ENCODE data around the gene CDHR5. TPM values are rescaled to one million over a fixed set of nuclear protein-coding genes. Genes with fewer than 3 reads are reported as not detected.

The CDHR5 gene
- total RNA-seq, 1 donor from 2014 or later = 0.92 TPM

GRCh38 chr11:636511-637332 lies 12.0 kb upstream of the CDHR5 start, which contains the start of gene DRD4:
Gene DRD4 (plus strand): TSS chr11:637269. CDS start chr11:637305, 36 bp downstream.
- H3K27me3 ChIP-seq (ENCODE audit: control insufficient read depth, insufficient read depth, low read length) = peaks cover 53% of the 10 kb centered on the region
- TF ChIP-seq CTCF (IDR thresholded peaks at IDR 0.05; ENCODE audit: insufficient read depth, low read length, poor library complexity, severe bottlenecking) = no peak
- H3K36me3 ChIP-seq (ENCODE audit: control insufficient read depth, insufficient read depth, low read length) = no peaks in the 10 kb centered on the region
- DNase-seq (ENCODE audit: low read depth) = no peak
- no peak within 1 kb of the TSS for H3K4me3 ChIP-seq (ENCODE audit: low read depth, low read length)

GRCh38 chr11:635945-636510 lies 11.3 kb upstream of the CDHR5 start:
- no peak for DNase-seq (ENCODE audit: low read depth)
- Histone ChIP-seq H3K27me3 (ENCODE audit: control insufficient read depth, insufficient read depth, low read length) (peaks cover 49% of the 10 kb centered on the region), H3K4me3 (ENCODE audit: low read depth, low read length) (no peak overlapping the region), H3K36me3 (ENCODE audit: control insufficient read depth, insufficient read depth, low read length) (no peaks in the 10 kb centered on the region)
- TF ChIP-seq CTCF (IDR thresholded peaks at IDR 0.05; ENCODE audit: insufficient read depth, low read length, poor library complexity, severe bottlenecking) = no peak

- DNase-seq (ENCODE audit: low read depth) = no peak
- peaks cover 21% of the 10 kb centered on the region for H3K27me3 ChIP-seq (ENCODE audit: control insufficient read depth, insufficient read depth, low read length)
- no peak overlapping the region for H3K4me3 ChIP-seq (ENCODE audit: low read depth, low read length)
- no peak for TF ChIP-seq CTCF (IDR thresholded peaks at IDR 0.05; ENCODE audit: insufficient read depth, low read length, poor library complexity, severe bottlenecking)
- no peaks in the 10 kb centered on the region for H3K36me3 ChIP-seq (ENCODE audit: control insufficient read depth, insufficient read depth, low read length)
Observed at GRCh38 chr11:630871-631270, 6.1 kb upstream of the CDHR5 start.

- no peak overlapping the region for H3K4me3 ChIP-seq (ENCODE audit: low read depth, low read length)
- DNase-seq (ENCODE audit: low read depth) = no peak
- no peak for TF ChIP-seq CTCF (IDR thresholded peaks at IDR 0.05; ENCODE audit: insufficient read depth, low read length, poor library complexity, severe bottlenecking)
- H3K27me3 ChIP-seq (ENCODE audit: control insufficient read depth, insufficient read depth, low read length) = peaks cover 37% of the 10 kb centered on the region
- no peaks in the 10 kb centered on the region for H3K36me3 ChIP-seq (ENCODE audit: control insufficient read depth, insufficient read depth, low read length)
Observed at GRCh38 chr11:629237-629583, 4.5 kb upstream of the CDHR5 start.

DNA sequence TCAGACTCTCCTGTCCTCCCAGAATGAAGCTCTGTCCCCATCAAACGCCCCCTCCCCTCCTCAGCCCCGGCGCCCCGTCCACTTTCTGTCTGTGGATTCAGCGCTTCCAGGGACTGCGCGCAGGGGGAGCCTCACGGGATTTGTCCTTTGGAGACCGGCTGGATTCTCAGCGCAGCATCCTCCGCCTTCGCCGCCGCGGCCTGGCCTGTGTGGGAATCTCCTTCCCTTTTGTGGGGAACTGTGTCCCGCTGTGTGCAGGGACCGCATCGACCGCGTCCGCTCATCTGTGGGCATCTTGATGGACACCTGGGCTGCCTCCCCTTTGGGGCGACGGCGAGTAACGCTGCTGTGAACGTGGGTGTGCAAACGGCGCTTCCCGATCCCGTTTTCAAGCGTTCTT lies 3.3 kb upstream of the CDHR5 start:
- no peak for DNase-seq (ENCODE audit: low read depth)
- Histone ChIP-seq H3K4me3 (ENCODE audit: low read depth, low read length) (no peak overlapping the region), H3K27me3 (ENCODE audit: control insufficient read depth, insufficient read depth, low read length) (peaks cover 45% of the 10 kb centered on the region), H3K36me3 (ENCODE audit: control insufficient read depth, insufficient read depth, low read length) (no peaks in the 10 kb centered on the region)
- no peak for TF ChIP-seq CTCF (IDR thresholded peaks at IDR 0.05; ENCODE audit: insufficient read depth, low read length, poor library complexity, severe bottlenecking)

DNA sequence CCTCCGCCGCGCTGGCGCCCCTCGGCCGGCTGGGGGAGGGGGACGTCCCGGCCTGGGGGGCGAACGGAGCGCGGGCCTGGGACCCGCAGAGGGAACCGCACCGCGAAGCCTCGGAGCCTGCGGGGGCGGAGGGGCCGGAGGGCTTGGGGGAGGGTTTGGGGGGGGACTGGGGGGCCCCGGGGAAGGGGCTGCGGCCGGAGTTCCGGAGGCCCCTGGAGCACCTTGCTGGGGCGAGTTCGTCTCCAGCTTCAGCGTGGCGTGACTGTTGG lies 2.5 kb upstream of the CDHR5 start:
- Histone ChIP-seq H3K36me3 (ENCODE audit: control insufficient read depth, insufficient read depth, low read length) (no peaks in the 10 kb centered on the region), H3K4me3 (ENCODE audit: low read depth, low read length) (no peak overlapping the region), H3K27me3 (ENCODE audit: control insufficient read depth, insufficient read depth, low read length) (peaks cover 45% of the 10 kb centered on the region)
- DNase-seq (ENCODE audit: low read depth) = no peak
- TF ChIP-seq CTCF (IDR thresholded peaks at IDR 0.05; ENCODE audit: insufficient read depth, low read length, poor library complexity, severe bottlenecking) = no peak

Measured in kidney epithelial cell (primary cell).